H9 (cell line): ENCODE measurements around the gene SDK1. TPM values are rescaled to one million over a fixed set of nuclear protein-coding genes. Genes with fewer than 3 reads are reported as not detected.

Experiments
- DNase-seq: peaks from one replicate; pipeline ENCODE4 v3.0.0-alpha.2; 2017
- H2AFZ ChIP-seq: one replicate; pipeline ENCODE4 v1.6.1; 2013; ENCODE audit warnings: mild to moderate bottlenecking, low read length, control low read depth, moderate library complexity
- H2AK5ac ChIP-seq: 2 replicates; pipeline ENCODE4 v1.6.1; 2013; ENCODE audit warnings: low read length, control low read depth, mixed read lengths; ENCODE audit not compliant: insufficient read length
- H2BK120ac ChIP-seq: one replicate; pipeline ENCODE4 v1.6.1; 2013; ENCODE audit warnings: low read depth, mild to moderate bottlenecking, low read length, control low read depth, inconsistent platforms; ENCODE audit not compliant: poor library complexity, severe bottlenecking
- H2BK12ac ChIP-seq: 2 replicates; pipeline ENCODE4 v1.6.1; 2013; ENCODE audit warnings: low read length, control low read depth, mixed read lengths, low read depth; ENCODE audit not compliant: insufficient read length
- H2BK15ac ChIP-seq: 2 replicates; pipeline ENCODE4 v1.6.1; 2013; ENCODE audit warnings: low read depth, low read length, control low read depth
- H2BK20ac ChIP-seq: one replicate; pipeline ENCODE4 v1.6.1; 2013; ENCODE audit warnings: low read depth, mild to moderate bottlenecking, low read length, control low read depth, inconsistent platforms; ENCODE audit not compliant: poor library complexity, severe bottlenecking
- H2BK5ac ChIP-seq: 2 replicates; pipeline ENCODE4 v1.6.1; 2013; ENCODE audit warnings: low read length, control low read depth, mixed read lengths; ENCODE audit not compliant: insufficient read length
- H3K14ac ChIP-seq: 2 replicates; pipeline ENCODE4 v1.6.1; 2013; ENCODE audit warnings: low read length, control low read depth; ENCODE audit not compliant: insufficient read depth
- H3K18ac ChIP-seq: 2 replicates; pipeline ENCODE4 v1.6.1; 2013; ENCODE audit warnings: low read depth, mild to moderate bottlenecking, mixed read lengths, low read length, control low read depth; ENCODE audit not compliant: insufficient read length
- H3K23ac ChIP-seq: 2 replicates; pipeline ENCODE4 v1.6.1; 2013; ENCODE audit warnings: low read length, control low read depth, mixed read lengths, low read depth; ENCODE audit not compliant: insufficient read length
- H3K23me2 ChIP-seq: 2 replicates; pipeline ENCODE4 v1.6.1; 2013; ENCODE audit warnings: low read depth, mild to moderate bottlenecking, mixed read lengths, low read length, control low read depth; ENCODE audit not compliant: insufficient read length, poor library complexity, severe bottlenecking
- H3K27ac ChIP-seq: 2 replicates; pipeline ENCODE4 v1.5.1; 2013; ENCODE audit warnings: low read length, control low read depth, mixed read lengths, low read depth; ENCODE audit not compliant: insufficient read length
- H3K27me3 ChIP-seq: 2 replicates; pipeline ENCODE4 v1.6.1; 2013; ENCODE audit warnings: low read length, control low read depth, inconsistent platforms; ENCODE audit not compliant: insufficient read depth
- H3K4ac ChIP-seq: 2 replicates; pipeline ENCODE4 v1.6.1; 2013; ENCODE audit warnings: low read depth, mild to moderate bottlenecking, control low read depth, inconsistent platforms, low read length, moderate library complexity
- H3K4me1 ChIP-seq: 2 replicates; pipeline ENCODE4 v1.6.1; 2013; ENCODE audit warnings: low read length, control low read depth, inconsistent platforms; ENCODE audit not compliant: insufficient read depth
- H3K4me2 ChIP-seq: 2 replicates; pipeline ENCODE4 v1.6.1; 2013; ENCODE audit warnings: low read length, control low read depth, mixed read lengths; ENCODE audit not compliant: insufficient read length, insufficient read depth
- H3K56ac ChIP-seq: 2 replicates; pipeline ENCODE4 v1.6.1; 2013; ENCODE audit warnings: low read depth, mild to moderate bottlenecking, mixed read lengths, low read length, control low read depth; ENCODE audit not compliant: insufficient read length
- H3K79me1 ChIP-seq: 2 replicates; pipeline ENCODE4 v1.6.1; 2013; ENCODE audit warnings: low read depth, mild to moderate bottlenecking, moderate library complexity, low read length, control low read depth, inconsistent platforms; ENCODE audit not compliant: insufficient read depth, poor library complexity, severe bottlenecking
- H3K79me2 ChIP-seq: 2 replicates; pipeline ENCODE4 v1.6.1; 2013; ENCODE audit warnings: low read length, control low read depth, inconsistent platforms; ENCODE audit not compliant: insufficient read depth
- H3K9ac ChIP-seq: 2 replicates; pipeline ENCODE4 v1.6.1; 2013; ENCODE audit warnings: low read length, control low read depth, mixed read lengths; ENCODE audit not compliant: insufficient read length; ENCODE audit errors: extremely low read depth
- H3K9me3 ChIP-seq: one replicate; pipeline ENCODE4 v1.6.1; 2013; ENCODE audit warnings: low read depth, low read length, inconsistent platforms; ENCODE audit not compliant: control insufficient read depth
- H3T11ph ChIP-seq: one replicate; pipeline ENCODE4 v1.6.1; 2013; ENCODE audit warnings: mild to moderate bottlenecking, low read length, control low read depth, inconsistent platforms
- H4K20me1 ChIP-seq: one replicate; pipeline ENCODE4 v1.6.1; 2013; ENCODE audit not compliant: control insufficient read depth, insufficient read length, insufficient read depth
- H4K5ac ChIP-seq: 2 replicates; pipeline ENCODE4 v1.6.1; 2013; ENCODE audit warnings: low read depth, mild to moderate bottlenecking, mixed read lengths, low read length, control low read depth; ENCODE audit not compliant: insufficient read length
- H4K8ac ChIP-seq: replicated peaks from 2 replicates; pipeline ENCODE4 v1.6.1; 2013; ENCODE audit warnings: low read length, control low read depth, mixed read lengths, low read depth; ENCODE audit not compliant: insufficient read length
- H4K91ac ChIP-seq: 2 replicates; pipeline ENCODE4 v1.6.1; 2013; ENCODE audit warnings: low read depth, mild to moderate bottlenecking, moderate library complexity, mixed read lengths, low read length, control low read depth; ENCODE audit not compliant: insufficient read length
- H3K27ac Mint-ChIP-seq, 3 experiments: 2 replicates in 2 of 3; 3 replicates in 1 of 3; pipeline ENCODE4 v1.8.0; 2020 to 2021; ENCODE audit warnings: mixed read lengths in 3 of 3, mild to moderate bottlenecking in 1 of 3, moderate library complexity in 1 of 3
- H3K27me3 Mint-ChIP-seq: 2 replicates; pipeline ENCODE4 v1.8.0; 2021; ENCODE audit warnings: low read depth, mild to moderate bottlenecking, moderate library complexity, mixed read lengths
- H3K36me3 Mint-ChIP-seq, 3 experiments: 2 replicates in 2 of 3; 3 replicates in 1 of 3; pipeline ENCODE4 v1.8.0; 2020 to 2021; ENCODE audit warnings: low read depth in 3 of 3, mixed read lengths in 3 of 3; ENCODE audit not compliant: insufficient read depth in 1 of 3
- H3K4me1 Mint-ChIP-seq, 2 experiments: 2 replicates each; pipeline ENCODE4 v1.8.0; 2020; ENCODE audit warnings: mixed read lengths in 2 of 2
- H3K4me3 Mint-ChIP-seq, 2 experiments: 2 replicates in 1 of 2; 3 replicates in 1 of 2; pipeline ENCODE4 v1.8.0; 2020 to 2021; ENCODE audit warnings: mild to moderate bottlenecking in 2 of 2, mixed read lengths in 2 of 2, moderate library complexity in 1 of 2
- H3K9me3 Mint-ChIP-seq, 2 experiments: 2 replicates in 1 of 2; 3 replicates in 1 of 2; pipeline ENCODE4 v1.8.0; 2020; ENCODE audit warnings: mild to moderate bottlenecking in 2 of 2, mixed read lengths in 2 of 2, moderate library complexity in 1 of 2
- CTCF ChIP-seq: fragments of 200-600 bp; sonication (generic); conservative IDR thresholded peaks from 3 replicates; pipeline ENCODE4 v1.8.0; 2021; ENCODE audit warnings: antibody characterized with exemption, mild to moderate bottlenecking
- WGBS: extraction: QIAGEN DNeasy Blood & Tissue Kit; methylation state at CpG from one replicate; pipeline ENCODE4 v1.1.7; 2013; ENCODE audit warnings: missing lambda C conversion rate, low lambda C conversion rate, mixed read lengths; ENCODE audit not compliant: insufficient read length; ENCODE audit errors: extremely low coverage; 5-methylcytosine and 5-hydroxymethylcytosine counted together
- total RNA-seq: library from RNA; stranded (reverse); gene quantifications from 2 replicates; pipeline ENCODE4 v1.2.1, GENCODE V29; 2021

Gene SDK1
- total RNA-seq, 1 experiment from 2014 or later: 8.7 TPM

- H2AFZ ChIP-seq: no peak overlapping the region
- no peaks in the 10 kb centered on the region for H3K4me1 ChIP-seq
- TF ChIP-seq CTCF: no peak
- H4K8ac ChIP-seq: no peak overlapping the region
- H3K27me3 Mint-ChIP-seq: peaks cover 2% of the 10 kb centered on the region
- peaks cover 4 to 5% of the 10 kb centered on the region in 2 experiments for H3K9me3 Mint-ChIP-seq
- H4K91ac ChIP-seq: no peak overlapping the region
- no CpG with 5 or more reads among the region's 11 CpGs for WGBS
- H3K23me2 ChIP-seq: no peaks in the 10 kb centered on the region
- H3K27me3 ChIP-seq: no peaks in the 10 kb centered on the region
- no peaks in the 10 kb centered on the region for H3K9me3 ChIP-seq
- H3K9ac ChIP-seq: no peak overlapping the region
- no peak overlapping the region for H2AK5ac ChIP-seq
- no peak overlapping the region for H2BK120ac ChIP-seq
- H3K79me2 ChIP-seq: no peaks in the 10 kb centered on the region
- no peaks in the 10 kb centered on the region for H4K20me1 ChIP-seq
- H3K4me3 Mint-ChIP-seq: no peak overlapping the region
- H2BK20ac ChIP-seq: no peak overlapping the region
- H3K4me2 ChIP-seq: no peak overlapping the region
- no peak overlapping the region for H3K18ac ChIP-seq
- no peak overlapping the region for H2BK15ac ChIP-seq
- no peak overlapping the region for H3K56ac ChIP-seq
- H3K4ac ChIP-seq: no peak overlapping the region
- H3T11ph ChIP-seq: no peak overlapping the region
- H2BK5ac ChIP-seq: no peak overlapping the region
- no peak overlapping the region for H2BK12ac ChIP-seq
- H4K5ac ChIP-seq: no peak overlapping the region
- no peak for DNase-seq
- H3K27ac Mint-ChIP-seq: no peak overlapping the region
- H3K36me3 Mint-ChIP-seq: peaks cover 0 to 4% (median 3%) of the 10 kb centered on the region in 3 experiments; a peak in 3 of 7 replicates
- no peak overlapping the region for H3K14ac ChIP-seq
- H3K79me1 ChIP-seq: no peaks in the 10 kb centered on the region
- peaks cover 18 to 21% of the 10 kb centered on the region in 2 experiments for H3K4me1 Mint-ChIP-seq
- H3K27ac ChIP-seq: no peak overlapping the region
- H3K23ac ChIP-seq: no peak overlapping the region
Observed at GRCh38 chr7:4269746-4270145, 968.7 kb downstream of the SDK1 start.
